Astrocyte of the cerebellum (primary cell): ENCODE data around the gene FRG1.
A peak's percentile ranks its signal among the peaks of the same experiment; 100 is the strongest.
"Not testable (repeated sequence)": the region's sequence is repeated elsewhere in the genome, so short reads cannot be mapped to it uniquely, and the experiment has no call there.

Source experiments
- DNase-seq: peaks from one replicate; pipeline ENCODE4 v3.0.0-alpha.2; 2011; ENCODE audit warnings: low read depth
- H3K4me3 ChIP-seq: 2 replicates; pipeline ENCODE4 v1.5.1; 2011; ENCODE audit warnings: mild to moderate bottlenecking, low read depth, low read length, moderate library complexity
- CTCF ChIP-seq: IDR thresholded peaks from 2 replicates; pipeline ENCODE4 v1.5.1; 2012; ENCODE audit warnings: low read length, low read depth, moderate library complexity, mild to moderate bottlenecking; ENCODE audit errors: missing control alignments
- in situ Hi-C: cut with HindIII; loops from 2 replicates; pipeline ENCODE4 v1.10.0; 2017; ENCODE audit warnings: low sequenced_read_pairs

The FRG1 gene

DNA sequence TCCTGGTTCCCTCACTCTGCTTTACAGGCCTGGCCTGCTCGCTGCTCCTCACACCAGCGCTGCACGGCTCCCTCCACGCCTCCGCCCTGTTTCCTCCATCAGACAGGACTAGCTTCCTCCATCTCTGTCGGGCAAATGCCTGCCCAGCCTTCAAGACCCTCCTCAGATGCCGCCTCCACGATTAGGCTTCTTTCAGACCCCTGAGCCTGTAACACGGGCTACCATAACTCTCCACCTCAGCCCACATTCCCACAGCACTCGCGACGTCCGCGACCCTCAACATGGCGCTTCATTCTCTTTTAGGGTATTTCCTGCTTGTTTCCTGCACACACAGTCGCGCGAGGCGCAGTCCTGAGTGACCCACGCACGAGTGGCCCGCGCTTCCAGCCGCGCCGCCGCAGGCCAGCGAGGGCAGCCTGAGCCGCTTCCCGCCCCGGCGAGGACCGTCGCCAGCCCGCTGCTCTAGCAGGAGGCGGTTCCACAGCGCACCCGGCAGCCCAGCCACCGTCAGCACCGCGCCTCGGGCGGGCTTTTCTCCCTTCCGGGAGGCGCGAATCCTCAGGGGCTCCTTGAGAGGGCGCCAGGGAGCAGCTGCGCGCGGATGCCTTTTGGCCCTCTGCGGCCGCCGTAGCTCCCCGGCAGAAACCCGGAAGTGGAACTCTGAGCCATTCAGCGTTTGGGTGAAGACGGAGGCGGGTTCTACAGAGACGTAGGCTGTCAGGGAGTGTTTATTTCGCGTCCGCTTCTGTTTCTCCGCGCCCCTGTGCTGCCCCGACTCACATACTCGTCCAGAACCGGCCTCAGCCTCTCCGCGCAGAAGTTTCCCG lies at the start of gene FRG1:
Gene FRG1 (plus strand): TSS at position 695 of the 827 bp plus-strand sequence. CDS start 138 bp downstream, outside the sequence.
- DNase-seq, result peak; percentile 88
- H3K4me3 ChIP-seq, result peak within 1 kb of the TSS; percentile 89
- in situ Hi-C loops, result no loop called here
- TF ChIP-seq CTCF, result peak; percentile 91

DNA sequence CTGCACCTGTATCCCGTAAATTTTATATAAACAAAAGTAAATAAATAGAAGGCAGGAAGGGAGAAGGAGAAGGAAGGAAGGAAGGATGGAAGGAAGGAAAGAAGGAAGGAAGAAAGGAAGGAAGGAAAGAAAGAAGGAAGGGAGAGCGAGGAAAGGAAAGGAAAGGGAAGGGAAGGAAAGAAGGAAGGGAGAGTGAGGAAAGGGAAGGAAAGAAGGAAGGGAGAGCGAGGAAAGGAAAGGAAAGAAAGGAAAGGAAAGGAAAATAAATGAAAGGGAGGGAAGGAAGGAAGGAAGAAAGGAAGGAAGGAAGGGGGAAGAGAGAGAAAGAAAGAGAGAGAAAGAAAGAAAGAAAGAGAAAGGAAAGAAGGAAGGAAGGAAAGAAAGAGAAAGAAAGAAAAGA lies 43.0 kb upstream of the FRG1 start:
- DNase-seq, result no peak
- in situ Hi-C loops, result no loop called here
- H3K4me3 ChIP-seq, result no peak overlapping the region
- no peak for TF ChIP-seq CTCF

DNA sequence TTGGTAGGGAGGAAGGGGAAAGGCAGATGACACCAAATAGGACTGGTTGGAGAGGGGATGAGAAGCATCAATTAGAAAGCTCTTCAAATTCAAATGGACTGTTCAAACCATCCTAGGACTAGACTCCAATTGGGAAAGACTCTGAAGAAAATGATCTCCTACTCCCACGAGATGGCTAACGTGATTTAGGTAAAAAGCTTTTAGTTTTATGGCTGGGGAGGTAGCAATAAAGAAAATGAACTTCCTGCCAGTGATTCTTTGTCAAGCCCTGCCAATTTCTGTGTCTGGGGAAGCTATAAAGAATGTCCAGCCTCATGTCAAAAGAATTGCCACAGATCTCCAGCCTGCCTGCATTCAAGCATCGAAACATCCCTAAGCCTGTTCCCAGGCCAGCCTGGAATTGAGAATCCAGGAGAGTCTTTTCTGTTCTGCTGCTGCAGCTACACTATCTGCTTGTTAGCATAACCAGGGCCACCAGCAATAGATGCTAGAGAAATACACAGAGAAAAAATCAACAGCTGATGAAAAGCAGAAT lies 41.1 kb upstream of the FRG1 start:
- DNase-seq, H3K4me3 ChIP-seq, in situ Hi-C loops: not testable (repeated sequence)

DNA sequence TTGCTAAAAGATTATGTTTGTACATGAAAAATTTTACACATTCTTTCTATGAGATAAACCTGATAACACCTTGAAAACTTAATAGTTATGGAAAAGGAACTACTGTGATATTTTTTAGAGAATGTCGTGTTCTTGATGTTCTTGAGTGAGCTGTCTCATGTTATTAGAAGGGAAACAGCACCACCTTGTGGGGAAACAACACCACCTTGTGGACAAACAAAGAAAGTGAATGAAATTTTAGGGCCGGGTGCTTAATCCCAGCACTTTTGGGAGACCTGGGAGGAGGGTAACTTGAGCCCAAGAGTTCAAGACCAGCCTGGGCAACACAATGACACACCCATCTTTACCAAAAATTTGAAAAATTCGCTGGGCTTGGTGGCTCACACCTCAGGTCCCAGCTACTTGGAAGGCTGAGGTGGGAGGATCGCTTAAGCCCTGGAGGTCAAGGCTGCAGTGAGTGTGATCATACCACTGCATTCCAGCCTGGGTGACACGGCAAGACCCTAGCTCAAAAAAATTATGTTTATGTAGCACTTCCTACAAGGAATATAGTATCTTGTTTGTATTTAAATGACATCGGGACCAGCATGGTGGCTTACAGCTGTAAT lies 36.1 kb upstream of the FRG1 start:
- peak; percentile 55 for DNase-seq
- in situ Hi-C loops, H3K4me3 ChIP-seq: not testable (repeated sequence)
- peak; percentile 66 for TF ChIP-seq CTCF

GRCh38 chr4:189912170-189912569 lies 28.5 kb upstream of the FRG1 start:
- TF ChIP-seq CTCF, result peak; percentile 40
- no peak for DNase-seq
- no peak overlapping the region for H3K4me3 ChIP-seq
- in situ Hi-C loops, result no loop called here

DNA sequence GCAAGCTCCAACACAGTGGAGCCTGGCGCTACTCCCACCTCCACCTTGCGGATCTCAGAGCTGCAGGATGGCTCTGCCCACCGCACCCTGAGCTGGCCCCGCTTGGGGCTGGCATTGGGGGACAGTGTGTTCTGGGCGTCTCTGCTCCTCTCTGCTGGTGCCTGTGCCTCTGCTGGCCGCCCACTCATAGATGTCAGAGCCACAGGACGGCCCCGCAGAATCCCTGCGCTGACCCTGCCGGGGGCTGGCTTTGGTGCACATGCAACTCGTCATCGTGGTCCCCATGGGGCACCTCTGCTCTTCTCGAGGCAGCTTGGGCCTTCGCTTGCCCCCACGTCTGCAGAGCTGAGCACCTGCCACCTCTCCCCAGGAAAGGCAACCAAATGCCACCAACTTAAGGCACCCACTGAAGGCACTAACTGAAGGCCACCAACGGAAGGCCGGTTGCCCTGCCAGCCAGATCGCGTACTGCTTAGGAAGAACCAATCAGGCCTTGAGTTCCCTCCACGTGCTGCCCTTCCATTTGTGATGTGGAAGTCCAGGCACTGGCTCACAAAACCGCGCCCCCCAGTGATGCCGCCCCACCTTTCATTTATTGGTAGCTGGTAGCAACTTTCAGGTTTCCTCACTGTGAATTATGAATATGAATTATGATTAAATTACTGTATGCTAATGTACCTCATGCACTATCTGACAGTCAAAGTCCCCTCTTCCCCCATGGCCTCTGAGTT lies 23.3 kb upstream of the FRG1 start:
- no peak for DNase-seq
- no peak for TF ChIP-seq CTCF
- in situ Hi-C loops, result no loop called here
- H3K4me3 ChIP-seq, result no peak overlapping the region

DNA sequence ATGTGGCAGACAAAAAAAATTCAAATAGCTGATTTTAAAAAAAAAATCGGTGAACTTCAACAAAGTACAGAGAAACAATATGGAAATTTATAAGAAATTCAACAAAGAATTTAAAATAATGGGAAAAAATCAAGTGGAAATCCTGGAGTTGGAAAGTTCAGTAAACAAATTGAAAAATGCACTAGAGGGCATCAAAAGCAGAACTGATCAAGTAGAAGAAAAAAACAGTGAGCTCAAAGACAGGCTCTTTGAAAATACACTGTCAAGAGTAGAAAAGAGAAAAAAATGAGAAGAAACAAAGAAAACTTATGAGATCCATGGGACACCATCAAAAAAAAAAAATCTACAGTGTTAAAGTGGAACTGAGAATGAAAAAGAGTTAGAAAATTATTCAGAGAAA lies 19.6 kb upstream of the FRG1 start:
- H3K4me3 ChIP-seq, result no peak overlapping the region
- TF ChIP-seq CTCF, result no peak
- in situ Hi-C loops, result no loop called here
- no peak for DNase-seq

DNA sequence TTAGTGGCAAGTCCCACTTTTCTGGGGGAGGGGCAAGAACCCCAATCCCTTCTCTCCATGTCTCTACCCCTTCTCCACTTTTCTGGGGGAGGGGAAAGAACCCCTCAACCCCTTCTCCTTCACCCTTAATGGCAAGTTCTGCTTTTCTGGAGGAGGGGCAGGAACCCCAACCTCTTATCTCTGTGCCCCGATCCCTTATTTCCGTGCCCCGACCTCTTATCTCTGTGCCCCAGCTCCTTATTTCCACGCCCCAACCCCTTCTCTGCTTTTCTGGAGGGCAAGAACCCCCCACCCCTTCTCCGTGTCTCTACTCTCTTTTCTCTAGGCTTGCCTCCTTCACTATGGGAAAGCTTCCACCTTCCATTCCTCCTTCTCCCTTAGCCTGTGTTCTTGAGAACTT lies 13.9 kb upstream of the FRG1 start:
- in situ Hi-C loops, DNase-seq, H3K4me3 ChIP-seq: not testable (repeated sequence)
